H9 (cell line): Measurements from ENCODE around the gene TMEM106B. TPM values are rescaled to one million over a fixed set of nuclear protein-coding genes. Genes with fewer than 3 reads are reported as not detected.

ENCODE experiments used
- DNase-seq: peaks from one replicate; pipeline ENCODE4 v3.0.0-alpha.2; 2017
- H2AFZ ChIP-seq: one replicate; pipeline ENCODE4 v1.6.1; 2013; ENCODE audit warnings: mild to moderate bottlenecking, low read length, control low read depth, moderate library complexity
- H2AK5ac ChIP-seq: 2 replicates; pipeline ENCODE4 v1.6.1; 2013; ENCODE audit warnings: low read length, control low read depth, mixed read lengths; ENCODE audit not compliant: insufficient read length
- H2BK120ac ChIP-seq: one replicate; pipeline ENCODE4 v1.6.1; 2013; ENCODE audit warnings: low read depth, mild to moderate bottlenecking, low read length, control low read depth, inconsistent platforms; ENCODE audit not compliant: poor library complexity, severe bottlenecking
- H2BK12ac ChIP-seq: 2 replicates; pipeline ENCODE4 v1.6.1; 2013; ENCODE audit warnings: low read length, control low read depth, mixed read lengths, low read depth; ENCODE audit not compliant: insufficient read length
- H2BK15ac ChIP-seq: 2 replicates; pipeline ENCODE4 v1.6.1; 2013; ENCODE audit warnings: low read depth, low read length, control low read depth
- H2BK20ac ChIP-seq: one replicate; pipeline ENCODE4 v1.6.1; 2013; ENCODE audit warnings: low read depth, mild to moderate bottlenecking, low read length, control low read depth, inconsistent platforms; ENCODE audit not compliant: poor library complexity, severe bottlenecking
- H2BK5ac ChIP-seq: 2 replicates; pipeline ENCODE4 v1.6.1; 2013; ENCODE audit warnings: low read length, control low read depth, mixed read lengths; ENCODE audit not compliant: insufficient read length
- H3K14ac ChIP-seq: 2 replicates; pipeline ENCODE4 v1.6.1; 2013; ENCODE audit warnings: low read length, control low read depth; ENCODE audit not compliant: insufficient read depth
- H3K18ac ChIP-seq: 2 replicates; pipeline ENCODE4 v1.6.1; 2013; ENCODE audit warnings: low read depth, mild to moderate bottlenecking, mixed read lengths, low read length, control low read depth; ENCODE audit not compliant: insufficient read length
- H3K23ac ChIP-seq: 2 replicates; pipeline ENCODE4 v1.6.1; 2013; ENCODE audit warnings: low read length, control low read depth, mixed read lengths, low read depth; ENCODE audit not compliant: insufficient read length
- H3K23me2 ChIP-seq: 2 replicates; pipeline ENCODE4 v1.6.1; 2013; ENCODE audit warnings: low read depth, mild to moderate bottlenecking, mixed read lengths, low read length, control low read depth; ENCODE audit not compliant: insufficient read length, poor library complexity, severe bottlenecking
- H3K27ac ChIP-seq: 2 replicates; pipeline ENCODE4 v1.5.1; 2013; ENCODE audit warnings: low read length, control low read depth, mixed read lengths, low read depth; ENCODE audit not compliant: insufficient read length
- H3K27me3 ChIP-seq: 2 replicates; pipeline ENCODE4 v1.6.1; 2013; ENCODE audit warnings: low read length, control low read depth, inconsistent platforms; ENCODE audit not compliant: insufficient read depth
- H3K4ac ChIP-seq: 2 replicates; pipeline ENCODE4 v1.6.1; 2013; ENCODE audit warnings: low read depth, mild to moderate bottlenecking, control low read depth, inconsistent platforms, low read length, moderate library complexity
- H3K4me1 ChIP-seq: 2 replicates; pipeline ENCODE4 v1.6.1; 2013; ENCODE audit warnings: low read length, control low read depth, inconsistent platforms; ENCODE audit not compliant: insufficient read depth
- H3K4me2 ChIP-seq: 2 replicates; pipeline ENCODE4 v1.6.1; 2013; ENCODE audit warnings: low read length, control low read depth, mixed read lengths; ENCODE audit not compliant: insufficient read length, insufficient read depth
- H3K56ac ChIP-seq: 2 replicates; pipeline ENCODE4 v1.6.1; 2013; ENCODE audit warnings: low read depth, mild to moderate bottlenecking, mixed read lengths, low read length, control low read depth; ENCODE audit not compliant: insufficient read length
- H3K79me1 ChIP-seq: 2 replicates; pipeline ENCODE4 v1.6.1; 2013; ENCODE audit warnings: low read depth, mild to moderate bottlenecking, moderate library complexity, low read length, control low read depth, inconsistent platforms; ENCODE audit not compliant: insufficient read depth, poor library complexity, severe bottlenecking
- H3K79me2 ChIP-seq: 2 replicates; pipeline ENCODE4 v1.6.1; 2013; ENCODE audit warnings: low read length, control low read depth, inconsistent platforms; ENCODE audit not compliant: insufficient read depth
- H3K9ac ChIP-seq: 2 replicates; pipeline ENCODE4 v1.6.1; 2013; ENCODE audit warnings: low read length, control low read depth, mixed read lengths; ENCODE audit not compliant: insufficient read length; ENCODE audit errors: extremely low read depth
- H3K9me3 ChIP-seq: one replicate; pipeline ENCODE4 v1.6.1; 2013; ENCODE audit warnings: low read depth, low read length, inconsistent platforms; ENCODE audit not compliant: control insufficient read depth
- H3T11ph ChIP-seq: one replicate; pipeline ENCODE4 v1.6.1; 2013; ENCODE audit warnings: mild to moderate bottlenecking, low read length, control low read depth, inconsistent platforms
- H4K20me1 ChIP-seq: one replicate; pipeline ENCODE4 v1.6.1; 2013; ENCODE audit not compliant: control insufficient read depth, insufficient read length, insufficient read depth
- H4K5ac ChIP-seq: 2 replicates; pipeline ENCODE4 v1.6.1; 2013; ENCODE audit warnings: low read depth, mild to moderate bottlenecking, mixed read lengths, low read length, control low read depth; ENCODE audit not compliant: insufficient read length
- H4K8ac ChIP-seq: replicated peaks from 2 replicates; pipeline ENCODE4 v1.6.1; 2013; ENCODE audit warnings: low read length, control low read depth, mixed read lengths, low read depth; ENCODE audit not compliant: insufficient read length
- H4K91ac ChIP-seq: 2 replicates; pipeline ENCODE4 v1.6.1; 2013; ENCODE audit warnings: low read depth, mild to moderate bottlenecking, moderate library complexity, mixed read lengths, low read length, control low read depth; ENCODE audit not compliant: insufficient read length
- H3K27ac Mint-ChIP-seq, 3 experiments: 2 replicates in 2 of 3; 3 replicates in 1 of 3; pipeline ENCODE4 v1.8.0; 2020 to 2021; ENCODE audit warnings: mixed read lengths in 3 of 3, mild to moderate bottlenecking in 1 of 3, moderate library complexity in 1 of 3
- H3K27me3 Mint-ChIP-seq: 2 replicates; pipeline ENCODE4 v1.8.0; 2021; ENCODE audit warnings: low read depth, mild to moderate bottlenecking, moderate library complexity, mixed read lengths
- H3K36me3 Mint-ChIP-seq, 3 experiments: 2 replicates in 2 of 3; 3 replicates in 1 of 3; pipeline ENCODE4 v1.8.0; 2020 to 2021; ENCODE audit warnings: low read depth in 3 of 3, mixed read lengths in 3 of 3; ENCODE audit not compliant: insufficient read depth in 1 of 3
- H3K4me1 Mint-ChIP-seq, 2 experiments: 2 replicates each; pipeline ENCODE4 v1.8.0; 2020; ENCODE audit warnings: mixed read lengths in 2 of 2
- H3K4me3 Mint-ChIP-seq, 2 experiments: 2 replicates in 1 of 2; 3 replicates in 1 of 2; pipeline ENCODE4 v1.8.0; 2020 to 2021; ENCODE audit warnings: mild to moderate bottlenecking in 2 of 2, mixed read lengths in 2 of 2, moderate library complexity in 1 of 2
- H3K9me3 Mint-ChIP-seq, 2 experiments: 2 replicates in 1 of 2; 3 replicates in 1 of 2; pipeline ENCODE4 v1.8.0; 2020; ENCODE audit warnings: mild to moderate bottlenecking in 2 of 2, mixed read lengths in 2 of 2, moderate library complexity in 1 of 2
- WGBS: extraction: QIAGEN DNeasy Blood & Tissue Kit; methylation state at CpG from one replicate; pipeline ENCODE4 v1.1.7; 2013; ENCODE audit warnings: missing lambda C conversion rate, low lambda C conversion rate, mixed read lengths; ENCODE audit not compliant: insufficient read length; ENCODE audit errors: extremely low coverage; 5-methylcytosine and 5-hydroxymethylcytosine counted together
- total RNA-seq: library from RNA; stranded (reverse); gene quantifications from 2 replicates; pipeline ENCODE4 v1.2.1, GENCODE V29; 2021
- TF ChIP-seq, protein P1 (sequence below): fragments of 200-600 bp; sonication (generic); conservative IDR thresholded peaks from 3 replicates; pipeline ENCODE4 v1.8.0; 2021; ENCODE audit warnings: antibody characterized with exemption, mild to moderate bottlenecking

Gene TMEM106B
- total RNA-seq, 1 experiment from 2014 or later = 28.4 TPM

DNA sequence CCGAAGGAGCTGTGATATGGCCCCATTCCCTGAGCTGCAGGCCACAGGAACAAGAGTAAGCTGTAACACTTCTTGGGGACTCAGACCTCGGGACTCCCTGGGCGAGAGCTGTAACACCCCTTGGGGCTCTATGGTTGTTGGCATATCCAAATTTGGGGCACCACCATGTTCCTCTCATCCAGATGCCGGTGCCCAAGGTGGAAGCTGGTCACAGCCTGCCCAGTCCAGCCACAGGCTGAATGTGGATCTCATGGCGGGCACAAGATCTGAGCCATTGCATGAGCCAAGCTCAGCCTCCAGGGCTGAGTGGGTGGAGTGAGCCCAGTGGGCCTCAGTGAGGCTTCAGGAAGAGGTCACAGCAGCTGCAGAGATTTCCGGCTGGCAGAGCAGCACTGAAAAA is 78.9 kb downstream of the TMEM106B start:
- H3K27me3 ChIP-seq = no peaks in the 10 kb centered on the region; the same call in 1 of the 2 replicates
- no peaks in the 10 kb centered on the region for H3K4me1 ChIP-seq
- H3K23me2 ChIP-seq = no peaks in the 10 kb centered on the region
- H2BK5ac ChIP-seq = no peak overlapping the region
- H3K4me2 ChIP-seq = no peak overlapping the region
- no peak overlapping the region for H3K9ac ChIP-seq
- WGBS = no CpG with 5 or more reads among the region's 6 CpGs
- no peak overlapping the region for H3K14ac ChIP-seq
- no peak overlapping the region for H4K91ac ChIP-seq
- no peak overlapping the region for H2BK20ac ChIP-seq
- H3T11ph ChIP-seq = no peak overlapping the region
- Mint-ChIP-seq H3K4me3 (no peak overlapping the region), H3K27me3 (no peaks in the 10 kb centered on the region), H3K9me3 (peaks cover 13 to 18% of the 10 kb centered on the region in 2 experiments), H3K4me1 (no peaks in the 10 kb centered on the region), H3K36me3 (peaks cover 3 to 21% (median 13%) of the 10 kb centered on the region in 3 experiments), H3K27ac (no peak overlapping the region; a peak in 1 of 7 replicates)
- H2AK5ac ChIP-seq = no peak overlapping the region
- no peak overlapping the region for H3K27ac ChIP-seq
- no peak overlapping the region for H2AFZ ChIP-seq
- H3K23ac ChIP-seq = no peak overlapping the region
- no peak overlapping the region for H3K4ac ChIP-seq
- no peak overlapping the region for H2BK15ac ChIP-seq
- H3K79me1 ChIP-seq = no peaks in the 10 kb centered on the region
- no peak overlapping the region for H4K8ac ChIP-seq
- H4K5ac ChIP-seq = no peak overlapping the region
- no peaks in the 10 kb centered on the region; the same call in 1 of the 2 replicates for H3K79me2 ChIP-seq
- H2BK120ac ChIP-seq = no peak overlapping the region
- H4K20me1 ChIP-seq = no peaks in the 10 kb centered on the region
- H2BK12ac ChIP-seq = no peak overlapping the region
- H3K18ac ChIP-seq = no peak overlapping the region
- DNase-seq = no peak
- H3K9me3 ChIP-seq = peaks cover 10% of the 10 kb centered on the region
- TF ChIP-seq, protein P1, sequence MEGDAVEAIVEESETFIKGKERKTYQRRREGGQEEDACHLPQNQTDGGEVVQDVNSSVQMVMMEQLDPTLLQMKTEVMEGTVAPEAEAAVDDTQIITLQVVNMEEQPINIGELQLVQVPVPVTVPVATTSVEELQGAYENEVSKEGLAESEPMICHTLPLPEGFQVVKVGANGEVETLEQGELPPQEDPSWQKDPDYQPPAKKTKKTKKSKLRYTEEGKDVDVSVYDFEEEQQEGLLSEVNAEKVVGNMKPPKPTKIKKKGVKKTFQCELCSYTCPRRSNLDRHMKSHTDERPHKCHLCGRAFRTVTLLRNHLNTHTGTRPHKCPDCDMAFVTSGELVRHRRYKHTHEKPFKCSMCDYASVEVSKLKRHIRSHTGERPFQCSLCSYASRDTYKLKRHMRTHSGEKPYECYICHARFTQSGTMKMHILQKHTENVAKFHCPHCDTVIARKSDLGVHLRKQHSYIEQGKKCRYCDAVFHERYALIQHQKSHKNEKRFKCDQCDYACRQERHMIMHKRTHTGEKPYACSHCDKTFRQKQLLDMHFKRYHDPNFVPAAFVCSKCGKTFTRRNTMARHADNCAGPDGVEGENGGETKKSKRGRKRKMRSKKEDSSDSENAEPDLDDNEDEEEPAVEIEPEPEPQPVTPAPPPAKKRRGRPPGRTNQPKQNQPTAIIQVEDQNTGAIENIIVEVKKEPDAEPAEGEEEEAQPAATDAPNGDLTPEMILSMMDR = no peak
- no peak overlapping the region for H3K56ac ChIP-seq
